DND-41 (cell line): ENCODE results near the gene VPS35.

Experiments used
- ATAC-seq: fragments of 200-7000 bp; cut with Tn5 transposase; 3 replicates; pipeline ENCODE4 v1.9.1; 2021; ENCODE audit warnings: low read depth; ENCODE audit not compliant: insufficient read depth
- DNase-seq: peaks from one replicate; pipeline ENCODE4 v3.0.0-alpha.2; 2020
- H2AFZ ChIP-seq: 2 replicates; pipeline ENCODE4 v1.6.0; 2012; ENCODE audit warnings: low read depth, low read length
- H3K27ac ChIP-seq: 2 replicates; pipeline ENCODE4 v1.5.1; 2012; ENCODE audit warnings: low read length, inconsistent platforms
- H3K27me3 ChIP-seq: fragments of 200-600 bp; sonication (generic); 2 replicates; pipeline ENCODE4 v1.6.0; 2012; ENCODE audit warnings: low read length, mild to moderate bottlenecking, inconsistent platforms; ENCODE audit not compliant: insufficient read depth, poor library complexity
- H3K36me3 ChIP-seq: 2 replicates; pipeline ENCODE4 v1.5.1; 2012; ENCODE audit warnings: low read length, inconsistent platforms; ENCODE audit not compliant: insufficient read depth
- H3K4me1 ChIP-seq: 2 replicates; pipeline ENCODE4 v1.5.1; 2012; ENCODE audit warnings: mild to moderate bottlenecking, low read length; ENCODE audit not compliant: insufficient read depth
- H3K4me2 ChIP-seq: 2 replicates; pipeline ENCODE4 v1.6.0; 2012; ENCODE audit warnings: mild to moderate bottlenecking, moderate library complexity, low read length, inconsistent platforms; ENCODE audit not compliant: insufficient read depth
- H3K4me3 ChIP-seq, 2 experiments: fragments of 200-600 bp in 1 of 2; shearing (Covaris generic) in 1 of 2; 2 replicates each; pipeline ENCODE4 v1.5.1; 2012 to 2016; ENCODE audit warnings: inconsistent platforms in 2 of 2, low read length in 2 of 2, mild to moderate bottlenecking in 2 of 2, low read depth in 1 of 2, moderate library complexity in 1 of 2
- H3K79me2 ChIP-seq: 2 replicates; pipeline ENCODE4 v1.6.0; 2012; ENCODE audit warnings: low read length, inconsistent platforms; ENCODE audit not compliant: insufficient read depth
- H3K9ac ChIP-seq: 2 replicates; pipeline ENCODE4 v1.6.0; 2012; ENCODE audit warnings: low read depth, mild to moderate bottlenecking, inconsistent platforms, low read length, moderate library complexity
- H3K9me3 ChIP-seq: 2 replicates; pipeline ENCODE4 v1.5.1; 2012; ENCODE audit warnings: low read length, moderate library complexity, mild to moderate bottlenecking, inconsistent platforms; ENCODE audit not compliant: insufficient read depth, severe bottlenecking
- H4K20me1 ChIP-seq: 2 replicates; pipeline ENCODE4 v1.6.0; 2012; ENCODE audit warnings: low read length; ENCODE audit not compliant: insufficient read depth
- CTCF ChIP-seq: IDR thresholded peaks from 2 replicates; pipeline ENCODE4 v1.5.1; 2012; ENCODE audit warnings: borderline replicate concordance, low read length, moderate library complexity, mild to moderate bottlenecking; ENCODE audit not compliant: poor library complexity, severe bottlenecking; ENCODE audit errors: extremely low read depth
- EZH2 ChIP-seq: IDR thresholded peaks from 3 replicates; pipeline ENCODE4 v1.6.1; 2012; ENCODE audit warnings: borderline replicate concordance, low read depth, mild to moderate bottlenecking, moderate library complexity, low read length, inconsistent platforms; ENCODE audit not compliant: severe bottlenecking

The VPS35 gene

GRCh38 chr16:46607529-46607928 lies 81.4 kb downstream of the VPS35 start:
- Histone ChIP-seq H3K4me2 (no peak overlapping the region), H2AFZ (no peak overlapping the region), H3K4me3 (no peak overlapping the region), H3K36me3 (peaks cover 88% of the 10 kb centered on the region), H3K9ac (no peak overlapping the region), H3K27me3 (no peaks in the 10 kb centered on the region), H3K27ac (no peak overlapping the region), H3K9me3 (no peaks in the 10 kb centered on the region), H3K79me2 (peaks cover 17% of the 10 kb centered on the region), H3K4me1 (no peaks in the 10 kb centered on the region), H4K20me1 (no peaks in the 10 kb centered on the region)
- no peak for TF ChIP-seq EZH2
- peak; percentile 55 for TF ChIP-seq CTCF
- ATAC-seq (0 out of 3 replicates have a peak, but pooled peaks have one; percentile 54), DNase-seq (no peak)

DNA sequence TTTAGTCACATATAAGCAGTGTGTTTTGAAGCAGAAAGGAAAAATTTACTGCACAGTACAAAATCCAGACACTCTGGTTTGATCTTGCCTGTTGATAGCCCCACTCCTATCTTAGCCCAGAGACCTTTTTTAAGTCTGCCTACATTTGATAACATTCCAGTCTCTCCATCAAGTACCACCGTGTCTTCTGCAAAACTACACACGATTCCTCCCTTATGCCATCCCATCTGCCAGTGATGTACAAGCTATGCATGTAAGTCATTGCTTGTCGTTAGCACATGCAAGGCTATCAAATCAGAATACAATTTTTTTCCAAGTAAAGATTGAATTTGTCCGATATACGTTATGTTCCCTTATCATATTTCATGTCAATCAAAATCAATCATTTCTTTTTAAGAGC lies 82.7 kb downstream of the VPS35 start:
- no peak for ATAC-seq
- H3K36me3 ChIP-seq, result peaks cover 87% of the 10 kb centered on the region
- no peak for TF ChIP-seq CTCF
- TF ChIP-seq EZH2, result no peak

More for the DNA sequence above, 82.7 kb downstream of the VPS35 start:
- H3K9ac ChIP-seq, result no peak overlapping the region
- no peaks in the 10 kb centered on the region for H3K9me3 ChIP-seq
- H3K79me2 ChIP-seq, result peaks cover 8% of the 10 kb centered on the region
- H3K4me1 ChIP-seq, result no peaks in the 10 kb centered on the region
- no peak overlapping the region for H3K4me2 ChIP-seq
- no peaks in the 10 kb centered on the region for H3K27me3 ChIP-seq
- H4K20me1 ChIP-seq, result no peaks in the 10 kb centered on the region
- H3K27ac ChIP-seq, result no peak overlapping the region
- no peak overlapping the region for H2AFZ ChIP-seq
- H3K4me3 ChIP-seq, result no peak overlapping the region
- no peak for DNase-seq
